A673 (cell line): Measurements from ENCODE around the gene LORICRIN.

Experiments
- CTCF ChIP-seq: fragments of 300-800, 200-600 bp; sonication (generic); conservative IDR thresholded peaks from 2 replicates; pipeline ENCODE4 v1.5.1; 2017; ENCODE audit warnings: low read depth, mild to moderate bottlenecking, antibody characterized with exemption, low read length, moderate library complexity, mixed read lengths
- EZH2 ChIP-seq: fragments of 200-600 bp; sonication (generic); IDR thresholded peaks from 2 replicates; pipeline ENCODE4 v1.6.1; 2017; ENCODE audit warnings: borderline replicate concordance, low read depth, mild to moderate bottlenecking, mixed read lengths, antibody characterized with exemption, low read length; ENCODE audit not compliant: poor library complexity, severe bottlenecking

GRCh38 chr1:153217212-153217611, 42.3 kb upstream of the LORICRIN start, which contains the start of gene PRR9:
- TF ChIP-seq CTCF (no peak), EZH2 (no peak)
